Naive thymus-derived CD4-positive, alpha-beta T cell (primary cell): ENCODE data around the gene CACNA2D2. TPM values are rescaled to one million over a fixed set of nuclear protein-coding genes. Genes with fewer than 3 reads are reported as not detected.

Experiments used
- ATAC-seq: fragments of 150-1000 bp; cut with Tn5 transposase; 2 replicates; pipeline ENCODE4 v1.10.0; 2021; ENCODE audit warnings: mild to moderate bottlenecking, moderate library complexity
- CTCF ChIA-PET: fragments of 350-600 bp; sonication (Branson Sonifier 250); formaldehyde crosslinking; loops from one replicate; lab custom pipeline; 2021; ENCODE audit warnings: antibody characterized with exemption; lab: Charles Lee
- POLR2A ChIA-PET: fragments of 350-600 bp; sonication (Branson Sonifier 250); formaldehyde crosslinking; loops from one replicate; lab custom pipeline; 2021; ENCODE audit warnings: antibody characterized with exemption, inconsistent platforms; lab: Charles Lee
- DNase-seq, 9 donors: peaks; one replicate each; pipeline versions ENCODE4 v3.0.0 to v3.0.0-alpha.2; 2020 to 2022; ENCODE audit warnings: mixed read lengths in 1 of 9
- H3K27ac ChIP-seq: one replicate; pipeline ENCODE4 v1.7.0; 2013; ENCODE audit warnings: mild to moderate bottlenecking, low read depth, low read length, moderate library complexity
- H3K27me3 ChIP-seq, 2 donors: one replicate each; pipeline ENCODE4 v1.7.0; 2013; ENCODE audit warnings: low read length in 2 of 2, mild to moderate bottlenecking in 2 of 2, moderate library complexity in 2 of 2; ENCODE audit not compliant: control insufficient read depth in 2 of 2, insufficient read depth in 2 of 2
- H3K36me3 ChIP-seq, 3 experiments: 1 replicate in 2 of 3; 2 replicates in 1 of 3; pipeline ENCODE4 v1.7.0; 2013; ENCODE audit warnings: low read length in 3 of 3, mild to moderate bottlenecking in 3 of 3, moderate library complexity in 1 of 3; ENCODE audit not compliant: insufficient read depth in 3 of 3, control insufficient read depth in 2 of 3
- H3K4me1 ChIP-seq, 2 donors: one replicate each; pipeline ENCODE4 v1.7.0; 2013; ENCODE audit warnings: low read length in 2 of 2, mild to moderate bottlenecking in 2 of 2, moderate library complexity in 1 of 2; ENCODE audit not compliant: control insufficient read depth in 2 of 2, insufficient read depth in 2 of 2
- H3K4me3 ChIP-seq: 2 replicates; pipeline ENCODE4 v1.7.0; 2013; ENCODE audit warnings: mild to moderate bottlenecking, low read length
- H3K9me3 ChIP-seq, 3 experiments: 1 replicate in 2 of 3; 2 replicates in 1 of 3; pipeline ENCODE4 v1.7.0; 2013; ENCODE audit warnings: low read length in 3 of 3; ENCODE audit not compliant: control insufficient read depth in 2 of 3
- H3K27ac Mint-ChIP-seq, 9 donors: one replicate each; pipeline ENCODE4 v1.8.0; 2020 to 2022; ENCODE audit warnings: mixed read lengths in 9 of 9, mild to moderate bottlenecking in 8 of 9, moderate library complexity in 5 of 9, inconsistent platforms in 2 of 9
- H3K27me3 Mint-ChIP-seq, 5 donors: one replicate each; pipeline ENCODE4 v1.8.0; 2021 to 2022; ENCODE audit warnings: mixed read lengths in 5 of 5, mild to moderate bottlenecking in 1 of 5
- H3K36me3 Mint-ChIP-seq, 5 donors: one replicate each; pipeline ENCODE4 v1.8.0; 2020 to 2022; ENCODE audit warnings: mixed read lengths in 5 of 5, mild to moderate bottlenecking in 3 of 5, inconsistent platforms in 1 of 5
- H3K4me1 Mint-ChIP-seq, 7 donors: one replicate each; pipeline ENCODE4 v1.8.0; 2020 to 2022; ENCODE audit warnings: mixed read lengths in 7 of 7, mild to moderate bottlenecking in 3 of 7, inconsistent platforms in 1 of 7
- H3K4me3 Mint-ChIP-seq, 10 donors: one replicate each; pipeline ENCODE4 v1.8.0; 2020 to 2022; ENCODE audit warnings: mild to moderate bottlenecking in 10 of 10, mixed read lengths in 10 of 10, moderate library complexity in 6 of 10, inconsistent platforms in 2 of 10
- H3K9me3 Mint-ChIP-seq, 11 donors: one replicate each; pipeline ENCODE4 v1.8.0; 2020 to 2022; ENCODE audit warnings: mixed read lengths in 11 of 11, mild to moderate bottlenecking in 4 of 11, inconsistent platforms in 1 of 11, moderate library complexity in 1 of 11
- intact Hi-C, 2 donors: fragments of 100-400 bp; cut with micrococcal nuclease; formaldehyde crosslinking; loops; one replicate each; pipeline ENCODE4 v1.15.1; 2023
- polyA plus RNA-seq, 2 donors: library from polyadenylated mRNA; unstranded; fragments of 300-500 nt; fragmentation: Illumina TruSeq; gene quantifications; one replicate each; pipeline ENCODE4 v1.2.3, GENCODE V29; 2021
- total RNA-seq, 6 experiments: library from RNA in 5 of 6; stranded (reverse) in 5 of 6; gene quantifications; 1 replicate in 5 of 6; 2 replicates in 1 of 6; pipeline ENCODE4 v1.2.3 and lab custom pipeline; 2021 to 2026

Gene CACNA2D2
- total and polyA plus RNA-seq, 7 experiments from 2014 or later = 0.32 to 6.2 (median 2.0) TPM

GRCh38 chr3:50354850-50355249, 148.6 kb downstream of the CACNA2D2 start:
- ATAC-seq (no peak), DNase-seq (no peak)
- Histone ChIP-seq H3K9me3 (no peaks in the 10 kb centered on the region), H3K27me3 (no peaks in the 10 kb centered on the region), H3K36me3 (peaks cover 0 to 61% (median 5%) of the 10 kb centered on the region in 3 experiments), H3K4me3 (no peak overlapping the region), H3K27ac (no peak overlapping the region), H3K4me1 (peaks cover 42 to 46% of the 10 kb centered on the region in 2 donors)
- H3K27me3 Mint-ChIP-seq = no peaks in the 10 kb centered on the region
- ChIA-PET POLR2A (interaction anchor here (1.1 to 28.0 kb wide), 4 partner anchors 7 to 256 kb away, joined by 3 to 656 read pairs (median 4); partner anchors contain the start of genes CYB561D2, HYAL2, NPRL2 and RASSF1), CTCF (no interaction called here)
- H3K4me1 Mint-ChIP-seq = peaks cover 39 to 79% (median 62%) of the 10 kb centered on the region in 7 donors
- H3K27ac Mint-ChIP-seq = peak overlapping the region in 1 of 9 donors; percentile 61
- H3K9me3 Mint-ChIP-seq = no peaks in the 10 kb centered on the region
- intact Hi-C loops = loop anchor here (5.0 to 10.0 kb wide), 6 partner anchors 118 to 1640 kb away; partner anchors contain the start of genes DCAF1 (in 1 of the 2), GNAI2 (in 1 of the 2), IMPDH2 (in 1 of the 2) and IP6K2 (in 1 of the 2)
- H3K36me3 Mint-ChIP-seq = peaks cover 0 to 25% (median 4%) of the 10 kb centered on the region in 5 donors
- peak overlapping the region in 1 of 10 donors; percentile 12 for H3K4me3 Mint-ChIP-seq

- Histone ChIP-seq H3K27me3 (no peaks in the 10 kb centered on the region), H3K9me3 (no peaks in the 10 kb centered on the region), H3K4me1 (peaks cover 47 to 52% of the 10 kb centered on the region in 2 donors), H3K27ac (no peak overlapping the region), H3K4me3 (no peak overlapping the region), H3K36me3 (peaks cover 0 to 65% (median 5%) of the 10 kb centered on the region in 3 experiments)
- POLR2A ChIA-PET = interaction anchor here (0.6 to 28.0 kb wide), 6 partner anchors 8 to 1145 kb away, joined by 3 to 656 read pairs (median 3); partner anchors contain the start of genes CYB561D2, HYAL2, IFRD2 and NPRL2
- H3K27me3 Mint-ChIP-seq = no peaks in the 10 kb centered on the region
- peaks cover 0 to 23% (median 4%) of the 10 kb centered on the region in 5 donors for H3K36me3 Mint-ChIP-seq
- intact Hi-C loops = loop anchor here (5.0 to 10.0 kb wide), 5 partner anchors 117 to 1639 kb away; partner anchors contain the start of genes DCAF1 (in 1 of the 2), GNAI2 (in 1 of the 2), IMPDH2 (in 1 of the 2) and IP6K2 (in 1 of the 2)
- ATAC-seq (no peak), DNase-seq (no peak)
- CTCF ChIA-PET = interaction anchor here (1.3 kb wide), 1 partner anchor 22 kb away, joined by 3 read pairs; no protein-coding TSS in a partner anchor
- H3K9me3 Mint-ChIP-seq = no peaks in the 10 kb centered on the region
- peaks cover 37 to 79% (median 62%) of the 10 kb centered on the region in 7 donors for H3K4me1 Mint-ChIP-seq
- peak overlapping the region in 2 of 9 donors; percentile 61 to 72 for H3K27ac Mint-ChIP-seq
- H3K4me3 Mint-ChIP-seq = peak overlapping the region in 1 of 10 donors; percentile 2
Measured at GRCh38 chr3:50354186-50354764, 149.2 kb downstream of the CACNA2D2 start.

- ATAC-seq = no peak
- intact Hi-C loops = loop anchor here (5.0 to 10.0 kb wide), 5 partner anchors 116 to 1639 kb away; partner anchors contain the start of genes DCAF1 (in 1 of the 2), GNAI2 (in 1 of the 2), IMPDH2 (in 1 of the 2) and IP6K2 (in 1 of the 2)
Measured at GRCh38 chr3:50353245-50354004, 150.0 kb downstream of the CACNA2D2 start.

GRCh38 chr3:50352781-50353180, 150.7 kb downstream of the CACNA2D2 start:
- Mint-ChIP-seq H3K9me3 (no peaks in the 10 kb centered on the region), H3K36me3 (peaks cover 0 to 25% (median 4%) of the 10 kb centered on the region in 5 donors), H3K27me3 (no peaks in the 10 kb centered on the region), H3K4me1 (peaks cover 35 to 82% (median 65%) of the 10 kb centered on the region in 7 donors), H3K4me3 (peak overlapping the region in 5 of 10 donors; percentile 5 to 29 (median 17)), H3K27ac (peak overlapping the region in 4 of 9 donors; percentile 38 to 65 (median 58))
- ChIA-PET CTCF (interaction anchor here (0.8 to 1.0 kb wide), 2 partner anchors 11 to 32 kb away, joined by 3 read pairs; no protein-coding TSS in a partner anchor), POLR2A (interaction anchor here (1.4 to 28.0 kb wide), 2 partner anchors 13 to 18 kb away, joined by 8 to 656 read pairs; partner anchors contain the start of genes CYB561D2, HYAL2, NPRL2 and RASSF1)
- H3K4me3 ChIP-seq = no peak overlapping the region
- peaks cover 0 to 74% (median 5%) of the 10 kb centered on the region in 3 experiments for H3K36me3 ChIP-seq
- no peak overlapping the region for H3K27ac ChIP-seq
- DNase-seq = no peak
- H3K9me3 ChIP-seq = no peaks in the 10 kb centered on the region
- intact Hi-C loops = loop anchor here (5.0 to 10.0 kb wide), 5 partner anchors 115 to 1638 kb away; partner anchors contain the start of genes DCAF1 (in 1 of the 2), GNAI2 (in 1 of the 2), IMPDH2 (in 1 of the 2) and IP6K2 (in 1 of the 2)
- H3K27me3 ChIP-seq = no peaks in the 10 kb centered on the region
- no peak for ATAC-seq
- peaks cover 42 to 47% of the 10 kb centered on the region in 2 donors for H3K4me1 ChIP-seq

More at GRCh38 chr3:50353245-50354004, 150.0 kb downstream of the CACNA2D2 start:
- peak overlapping the region in 2 of 10 donors; percentile 17 to 38 for H3K4me3 Mint-ChIP-seq
- POLR2A ChIA-PET = interaction anchor here (1.1 to 28.0 kb wide), 4 partner anchors 9 to 61 kb away, joined by 3 to 656 read pairs (median 7); partner anchors contain the start of genes CYB561D2, HYAL2, IFRD2 and NPRL2
- no peak for DNase-seq
- peaks cover 0 to 25% (median 4%) of the 10 kb centered on the region in 5 donors for H3K36me3 Mint-ChIP-seq
- Histone ChIP-seq H3K27me3 (no peaks in the 10 kb centered on the region), H3K9me3 (no peaks in the 10 kb centered on the region), H3K4me1 (peaks cover 48 to 52% of the 10 kb centered on the region in 2 donors), H3K27ac (no peak overlapping the region), H3K4me3 (no peak overlapping the region), H3K36me3 (peaks cover 0 to 68% (median 5%) of the 10 kb centered on the region in 3 experiments)
- H3K27ac Mint-ChIP-seq = peak overlapping the region in 1 of 9 donors; percentile 65
- peaks cover 41 to 82% (median 66%) of the 10 kb centered on the region in 7 donors for H3K4me1 Mint-ChIP-seq
- CTCF ChIA-PET = interaction anchor here (1.0 to 1.3 kb wide), 2 partner anchors 12 to 21 kb away, joined by 3 read pairs; no protein-coding TSS in a partner anchor
- H3K27me3 Mint-ChIP-seq = no peaks in the 10 kb centered on the region
- H3K9me3 Mint-ChIP-seq = no peaks in the 10 kb centered on the region

- Mint-ChIP-seq H3K36me3 (peaks cover 0 to 30% (median 7%) of the 10 kb centered on the region in 5 donors), H3K27me3 (no peaks in the 10 kb centered on the region), H3K4me1 (peaks cover 24 to 79% (median 61%) of the 10 kb centered on the region in 7 donors), H3K27ac (peak overlapping the region; percentile 96 to 100 (median 99)), H3K4me3 (peak overlapping the region; percentile 86 to 99 (median 96)), H3K9me3 (no peaks in the 10 kb centered on the region)
- Histone ChIP-seq H3K4me1 (peaks cover 27 to 38% of the 10 kb centered on the region in 2 donors), H3K27me3 (no peaks in the 10 kb centered on the region), H3K4me3 (peak overlapping the region; percentile 90), H3K27ac (peak overlapping the region; percentile 93), H3K9me3 (no peaks in the 10 kb centered on the region), H3K36me3 (peaks cover 0 to 65% (median 3%) of the 10 kb centered on the region in 3 experiments)
- intact Hi-C loops = loop anchor here (1.0 to 10.0 kb wide), 12 partner anchors 8 to 1637 kb away; partner anchors contain the start of genes TMEM115 (in 2 of the 2), DCAF1 (in 1 of the 2), GNAI2 (in 1 of the 2) and HEMK1 (in 1 of the 2)
- ChIA-PET POLR2A (interaction anchor here (1.0 to 34.0 kb wide), 7 partner anchors 5 to 1804 kb away, joined by 3 to 656 read pairs (median 18); partner anchors contain the start of genes C3orf18, CYB561D2, HEMK1 and HYAL2), CTCF (interaction anchor here (4.5 kb wide), 1 partner anchor 192 kb away, joined by 21 read pairs; no protein-coding TSS in a partner anchor)
- DNase-seq (no peak), ATAC-seq (no peak)
Measured at GRCh38 chr3:50351323-50351697, 152.1 kb downstream of the CACNA2D2 start.
